ENCODE data around the gene DNAJC7.
"Not testable (repeated sequence)": the region's sequence is repeated elsewhere in the genome, so short reads cannot be mapped to it uniquely, and the experiment has no call there.

Gene DNAJC7

DNA sequence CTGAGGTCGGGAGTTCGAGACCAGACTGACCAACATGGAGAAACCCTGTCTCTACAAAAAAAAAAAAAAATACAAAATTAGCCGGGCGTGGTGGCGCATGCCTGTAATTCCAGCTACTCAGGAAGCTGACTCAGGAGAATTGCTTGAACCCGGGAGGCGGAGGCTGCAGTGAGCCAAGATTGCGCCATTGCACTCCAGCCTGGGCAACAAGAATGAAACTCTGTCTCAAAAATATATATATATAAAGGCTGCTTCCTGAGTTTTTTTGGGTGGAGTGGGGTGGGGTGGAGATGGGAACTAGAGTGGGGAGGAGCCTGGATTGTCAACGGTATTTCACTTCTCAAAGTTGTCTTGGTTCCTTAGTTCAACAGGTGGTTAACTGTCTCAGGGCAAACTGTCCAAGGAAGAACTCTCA is 7.0 kb downstream of the DNAJC7 start:
- not testable (repeated sequence) for DNase-seq

DNA sequence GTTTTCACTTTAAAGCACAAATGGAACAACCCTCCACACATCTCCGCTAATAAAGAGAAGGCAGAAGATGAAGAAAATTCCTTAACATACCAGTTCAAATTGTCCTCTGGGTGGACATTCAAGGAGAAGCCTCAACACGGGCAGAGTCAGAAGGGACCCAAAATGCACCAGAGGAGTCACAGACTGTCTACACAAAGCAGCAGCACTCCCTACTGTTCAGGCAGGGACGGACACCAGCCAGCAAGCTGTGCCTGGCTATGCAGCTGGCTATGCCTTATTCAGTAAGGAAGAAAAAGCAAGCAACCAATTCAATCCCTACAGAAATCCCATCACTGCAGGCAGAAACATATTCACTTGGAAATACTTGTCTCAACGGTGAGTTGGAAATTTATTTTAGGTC is 8.1 kb downstream of the DNAJC7 start:
- no peak for DNase-seq

DNA sequence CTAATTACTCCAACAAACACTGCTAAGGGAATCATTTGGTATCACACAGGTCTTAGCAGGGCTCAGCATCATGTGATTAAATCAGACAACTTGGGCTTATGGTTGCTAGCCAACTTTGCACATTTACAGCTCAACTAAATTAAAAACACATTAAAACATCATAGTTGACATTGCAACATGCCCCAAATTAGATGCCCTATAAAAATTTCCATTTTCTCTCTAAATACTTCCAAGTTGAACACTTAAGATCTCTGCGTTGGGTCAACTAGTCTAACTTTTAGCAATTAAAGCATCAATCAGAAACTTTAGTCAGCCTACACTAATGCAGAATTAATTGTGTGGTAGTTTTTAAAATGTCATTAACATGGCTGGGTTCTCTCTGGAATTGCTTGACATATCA is 12.1 kb downstream of the DNAJC7 start:
- no peak for DNase-seq

DNA sequence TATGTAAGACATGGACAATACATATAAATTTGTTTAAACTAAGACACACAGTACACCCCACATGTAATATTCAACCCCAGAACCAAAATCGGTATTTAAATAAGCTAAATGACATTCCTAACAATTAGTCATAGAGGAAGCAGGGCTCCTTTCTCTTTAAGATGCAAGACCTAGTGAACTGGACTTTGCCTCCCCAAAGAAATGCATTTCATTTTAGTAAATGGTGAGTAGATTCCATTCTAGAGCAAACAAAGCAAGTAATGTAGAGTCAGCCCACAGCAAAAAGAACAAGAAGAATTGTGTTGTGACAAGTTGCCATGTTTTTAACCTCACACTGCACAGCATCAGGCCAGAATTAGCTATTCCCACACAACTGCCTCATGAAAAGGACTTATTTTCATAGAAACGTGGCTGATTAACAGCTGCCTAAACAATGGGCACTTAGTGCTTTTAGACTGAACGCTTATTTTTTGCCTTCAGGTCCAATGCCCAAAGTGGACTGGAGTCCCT is 14.4 kb downstream of the DNAJC7 start:
- no peak for DNase-seq

DNA sequence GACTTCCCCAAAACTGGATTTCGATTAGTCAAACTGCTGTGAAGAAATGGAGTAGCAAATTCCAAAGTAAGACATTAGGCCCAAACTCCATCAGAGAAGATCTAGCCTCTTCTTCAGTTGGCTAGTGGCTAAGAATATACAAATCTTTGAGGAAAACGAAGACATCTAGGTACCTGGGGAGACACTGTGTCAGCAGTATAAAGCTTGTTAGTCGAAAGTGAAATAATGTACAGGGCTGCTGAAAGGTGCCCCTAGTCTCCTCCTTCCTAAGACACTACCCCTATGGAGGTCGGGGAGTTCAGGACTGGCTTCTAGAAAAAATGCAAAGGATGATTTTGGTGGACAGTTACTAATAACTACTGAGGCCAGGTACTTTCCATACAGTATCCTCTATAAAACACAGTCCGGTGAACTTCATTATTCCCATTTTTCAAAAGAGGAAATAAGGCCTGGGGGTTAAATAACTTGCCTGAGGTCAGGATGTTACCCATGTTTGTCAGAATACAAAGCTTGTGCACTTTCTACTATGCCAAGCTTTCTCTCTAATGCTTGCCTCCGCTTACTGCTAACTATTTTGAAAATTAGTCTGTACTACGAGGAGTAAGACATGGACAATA is 15.0 kb downstream of the DNAJC7 start:
- DNase-seq: no peak

DNA sequence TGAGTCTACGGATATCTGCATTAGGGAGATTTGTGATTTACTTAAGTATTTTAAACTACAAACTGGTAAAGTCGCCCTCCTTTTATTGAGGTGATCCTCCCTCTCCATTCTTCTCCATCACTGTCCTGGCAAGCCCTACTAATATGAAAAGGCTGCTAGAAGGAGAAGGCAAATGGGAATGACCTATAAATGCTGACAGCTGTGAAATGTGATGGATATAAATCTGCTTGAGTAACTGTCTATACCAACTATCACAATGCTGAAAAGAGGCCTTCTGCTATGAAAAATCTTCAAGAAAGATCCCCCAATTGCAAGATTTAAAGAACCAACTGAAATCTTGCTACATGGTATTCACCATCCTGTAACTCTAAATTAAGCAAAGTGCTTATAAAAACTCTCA is 15.5 kb downstream of the DNAJC7 start:
- no peak for DNase-seq

DNA sequence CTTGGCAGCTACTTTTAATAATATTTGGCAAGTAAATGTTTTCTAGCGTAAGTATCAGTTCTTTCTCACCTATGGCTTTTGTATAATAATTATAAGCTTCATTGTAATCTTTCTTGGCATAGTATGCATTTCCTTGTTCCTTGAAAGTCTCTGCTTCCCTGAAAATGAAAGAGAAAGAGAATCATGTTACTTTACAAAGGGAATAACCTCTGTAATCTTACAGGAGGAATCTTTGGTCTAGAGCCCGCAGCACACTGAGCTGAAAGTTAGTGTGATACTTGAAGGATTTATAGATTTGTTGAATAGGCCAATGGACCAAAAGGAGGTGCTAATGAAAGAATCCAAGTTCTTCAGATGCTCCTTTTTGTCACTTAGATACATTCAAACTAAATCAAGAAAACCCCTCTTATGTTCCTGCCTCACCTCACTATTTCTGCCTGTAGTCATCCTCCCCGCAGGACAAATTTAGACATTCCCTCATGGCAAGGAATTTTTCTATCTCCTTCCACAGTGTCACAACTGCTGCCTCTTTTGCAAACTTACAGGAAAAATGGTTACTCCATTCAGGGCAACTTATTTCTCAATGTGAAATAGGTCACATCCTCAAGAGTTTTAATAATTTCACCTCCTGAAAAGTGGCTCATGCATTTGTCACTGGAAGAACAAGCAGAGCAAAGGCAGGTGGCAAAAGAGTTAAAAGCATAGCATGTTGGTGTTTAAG is 16.7 kb downstream of the DNAJC7 start:
- no peak for DNase-seq

DNA sequence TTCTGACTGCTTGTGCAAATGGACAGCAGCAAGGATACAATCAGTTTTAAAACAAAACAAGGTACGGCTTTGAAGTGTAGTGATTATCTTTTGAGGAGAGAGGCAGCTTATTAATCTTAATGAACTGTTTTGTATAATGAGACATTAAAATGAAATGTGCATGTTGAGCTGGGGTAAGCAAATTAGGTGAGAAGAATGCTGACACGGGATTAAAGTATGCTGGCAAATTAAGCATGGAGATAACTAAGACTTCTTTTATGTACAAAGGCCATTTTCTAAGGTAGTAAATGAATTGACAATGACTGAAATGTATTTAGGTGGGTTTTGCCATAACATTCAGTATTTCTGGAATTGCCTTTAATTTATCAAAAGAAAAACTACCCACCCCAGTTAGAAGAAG is 18.7 kb downstream of the DNAJC7 start:
- no peak for DNase-seq

DNA sequence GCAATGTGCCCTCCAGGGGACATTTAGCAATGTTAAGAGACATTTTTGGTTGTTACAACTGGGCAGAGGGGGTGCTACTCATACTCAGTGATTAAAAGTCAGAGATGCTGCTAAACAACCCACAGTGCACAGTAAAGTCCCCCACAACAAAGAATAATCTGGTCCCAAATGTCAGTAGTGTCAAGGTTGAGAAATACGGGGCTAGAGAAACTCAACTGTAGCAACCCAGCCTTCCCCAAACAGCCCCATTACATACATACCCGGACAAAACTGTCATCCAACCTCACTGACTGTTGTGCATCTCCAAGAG is 20.4 kb downstream of the DNAJC7 start:
- no peak for DNase-seq

DNA sequence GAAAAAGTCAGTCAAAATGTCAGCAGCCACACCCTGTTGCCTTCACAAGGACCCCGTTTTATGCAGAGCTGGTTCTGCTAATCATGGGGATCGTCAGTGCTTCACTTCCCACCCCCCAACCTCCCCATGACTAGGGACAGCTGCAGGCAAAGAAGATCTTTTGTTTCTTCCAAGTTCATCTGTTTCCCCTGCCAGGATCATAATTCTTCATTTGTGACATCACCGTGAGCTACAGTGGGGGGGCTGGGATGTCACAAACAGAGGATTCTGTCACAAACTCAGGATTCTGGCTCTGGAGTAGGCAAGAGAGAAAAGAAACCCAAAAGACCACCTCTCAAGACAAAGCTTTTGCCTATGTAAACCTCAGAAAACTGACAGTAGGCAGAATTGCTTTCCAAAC is 24.7 kb downstream of the DNAJC7 start:
- DNase-seq: no peak

DNA sequence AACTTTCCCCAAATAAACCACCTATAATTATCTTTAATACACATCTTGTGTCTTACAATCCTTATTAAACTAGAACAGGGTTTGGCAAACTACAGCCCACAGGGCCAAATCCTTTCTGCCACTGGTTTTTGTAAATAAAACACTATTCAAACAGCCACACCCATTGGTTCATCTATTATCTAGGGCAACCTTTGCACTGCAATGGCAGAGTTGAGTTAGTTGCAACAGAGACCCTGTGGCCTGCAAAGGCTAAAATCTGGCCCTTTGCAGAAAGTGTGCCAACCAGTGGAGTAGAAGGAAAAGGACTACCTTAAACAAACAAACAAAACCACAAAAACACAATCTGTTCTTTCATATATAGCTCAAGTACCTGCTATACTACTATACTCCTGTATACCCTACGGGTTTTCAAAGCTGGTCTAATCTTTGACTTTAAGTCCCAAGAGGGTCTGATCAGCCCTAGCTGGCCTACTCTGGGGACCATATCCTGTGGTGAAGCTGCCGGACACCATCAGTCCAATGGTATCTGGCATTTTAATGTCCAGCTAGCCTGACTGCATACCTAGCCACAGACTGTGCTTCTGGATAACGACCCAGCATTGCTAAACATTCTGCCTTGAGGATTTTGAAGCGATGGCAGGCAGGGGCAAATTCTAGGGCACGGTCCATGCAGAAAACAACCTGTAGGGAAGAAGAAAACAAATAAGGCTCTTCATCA is 27.4 kb downstream of the DNAJC7 start:
- DNase-seq: no peak

DNA sequence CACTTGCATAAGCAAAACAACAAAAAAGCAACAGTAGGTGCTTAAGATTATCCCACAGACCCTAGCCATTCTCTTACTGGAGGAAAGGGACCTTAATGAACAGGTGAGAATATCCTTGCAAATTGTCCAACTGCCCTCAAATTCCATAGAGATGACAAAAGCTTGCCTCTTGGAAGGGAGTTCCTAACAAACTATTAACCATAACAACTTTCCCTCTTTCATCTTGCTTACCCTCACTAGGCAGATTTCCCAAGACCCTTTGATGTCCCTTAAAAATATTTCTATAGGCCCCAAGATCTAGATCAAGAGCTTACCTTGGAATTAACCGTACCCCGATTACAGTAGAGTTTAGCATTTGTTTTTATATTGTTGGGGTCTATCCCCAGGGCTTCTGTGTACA is 28.8 kb downstream of the DNAJC7 start:
- no peak for DNase-seq

DNA sequence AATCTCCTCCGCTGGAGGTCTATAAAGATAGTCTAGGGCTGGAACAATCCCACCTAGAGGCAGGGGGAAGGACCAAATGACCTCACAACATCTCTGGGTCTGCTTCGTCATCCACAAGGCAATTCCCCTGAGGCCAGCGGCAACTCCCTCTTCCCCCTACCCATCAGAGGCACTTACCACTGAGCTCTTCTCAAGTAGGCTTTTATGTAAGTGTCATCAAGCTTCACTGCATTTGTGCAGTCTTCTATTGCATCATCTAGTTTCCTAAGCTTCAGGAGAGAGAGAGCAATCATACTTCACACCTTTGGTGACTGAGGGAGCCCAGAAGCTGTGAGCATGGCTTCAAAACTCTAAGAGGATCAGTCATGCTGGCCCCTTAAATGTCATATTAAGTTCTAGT is 29.6 kb downstream of the DNAJC7 start:
- DNase-seq: no peak

DNA sequence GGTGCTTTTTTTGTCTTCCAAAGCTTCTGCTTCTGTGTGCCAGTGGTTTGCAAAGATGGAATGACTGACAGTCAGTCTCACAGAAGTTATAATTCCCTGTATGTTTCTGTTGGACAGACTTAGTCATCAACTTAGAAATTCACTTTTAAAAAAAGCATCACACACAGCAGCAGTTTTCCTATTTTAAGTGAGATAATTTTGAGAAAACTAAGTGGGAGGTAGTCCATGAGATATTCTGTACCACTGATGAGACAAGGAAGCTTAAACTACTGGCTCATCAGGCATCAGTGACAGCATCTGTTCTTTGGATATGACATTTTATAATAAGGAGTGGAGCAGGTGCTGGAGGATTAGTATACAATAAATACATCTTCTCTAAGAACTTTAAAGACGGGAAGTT is 30.6 kb downstream of the DNAJC7 start:
- DNase-seq: no peak

DNA sequence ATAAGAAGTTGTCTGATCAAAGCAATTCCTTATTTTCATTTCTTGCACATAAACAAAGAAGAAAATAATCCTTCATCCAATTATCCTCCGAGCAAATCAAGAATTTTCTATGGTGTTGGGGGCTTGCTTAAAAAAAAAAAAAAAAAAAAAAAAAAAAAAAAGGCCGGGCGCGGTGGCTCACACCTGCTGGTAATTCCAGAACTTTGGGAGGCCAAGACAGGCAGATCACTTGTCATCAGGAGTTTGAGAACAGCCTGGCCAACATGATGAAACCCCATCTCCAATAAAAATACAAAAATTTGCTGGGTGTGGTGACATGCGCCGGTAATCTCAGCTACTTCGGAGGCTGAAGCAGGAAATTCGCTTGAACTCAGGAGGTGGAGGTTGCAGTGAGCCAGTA is 31.3 kb downstream of the DNAJC7 start:
- no peak for DNase-seq

DNA sequence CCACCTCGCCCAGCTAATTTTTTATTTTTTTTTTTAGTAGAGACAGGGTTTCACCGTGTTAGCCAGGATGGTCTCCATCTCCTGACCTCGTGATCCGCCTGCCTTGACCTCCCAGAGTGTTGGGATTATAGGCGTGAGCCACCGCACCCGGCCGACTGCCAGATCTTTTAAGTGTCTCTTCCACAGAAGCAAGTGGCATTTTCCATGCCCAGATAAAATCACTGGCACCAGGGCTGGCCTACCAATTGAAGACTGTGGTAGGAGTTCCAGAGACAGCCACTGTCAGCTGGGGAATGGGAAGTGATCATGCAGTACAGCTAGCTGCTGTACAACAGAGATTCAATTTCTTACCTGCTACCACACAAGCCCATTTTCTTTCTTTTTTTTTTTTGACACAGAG is 32.8 kb downstream of the DNAJC7 start:
- DNase-seq: no peak

DNA sequence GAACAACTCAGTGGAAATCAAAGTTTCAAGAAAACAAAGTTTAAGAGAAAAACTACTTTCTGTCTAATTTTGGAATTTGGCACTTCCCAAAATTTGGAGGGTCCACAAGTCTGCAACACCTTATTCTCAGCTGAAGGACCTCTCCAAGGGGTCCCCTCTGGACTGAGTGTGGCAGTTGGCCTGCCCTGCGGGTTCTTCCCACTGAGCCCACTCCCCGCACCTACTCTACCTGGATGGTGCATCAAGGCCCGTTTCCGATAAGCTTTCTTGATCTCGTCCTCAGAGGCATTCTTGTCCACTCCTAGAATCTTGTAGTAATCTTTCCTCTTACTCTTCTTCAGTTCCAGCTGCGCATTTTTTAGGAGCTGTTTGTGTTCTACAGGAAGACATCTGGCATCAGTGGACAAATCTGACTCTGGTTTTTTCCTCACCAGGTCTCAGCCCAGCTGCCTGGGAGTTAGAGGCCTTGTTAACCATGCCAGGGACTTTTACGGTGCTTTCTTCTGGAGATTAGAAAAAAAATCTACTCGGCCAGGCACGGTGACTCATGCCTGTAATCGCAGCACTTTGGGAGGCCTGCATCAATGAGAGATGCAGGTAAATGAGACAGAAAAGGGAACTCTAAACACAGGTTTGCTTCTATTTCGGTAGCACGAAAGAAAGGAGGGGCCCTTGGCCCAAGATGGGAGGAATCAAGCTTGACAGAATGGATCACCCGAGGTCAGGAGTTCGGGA is 35.0 kb downstream of the DNAJC7 start:
- no peak for DNase-seq

DNA sequence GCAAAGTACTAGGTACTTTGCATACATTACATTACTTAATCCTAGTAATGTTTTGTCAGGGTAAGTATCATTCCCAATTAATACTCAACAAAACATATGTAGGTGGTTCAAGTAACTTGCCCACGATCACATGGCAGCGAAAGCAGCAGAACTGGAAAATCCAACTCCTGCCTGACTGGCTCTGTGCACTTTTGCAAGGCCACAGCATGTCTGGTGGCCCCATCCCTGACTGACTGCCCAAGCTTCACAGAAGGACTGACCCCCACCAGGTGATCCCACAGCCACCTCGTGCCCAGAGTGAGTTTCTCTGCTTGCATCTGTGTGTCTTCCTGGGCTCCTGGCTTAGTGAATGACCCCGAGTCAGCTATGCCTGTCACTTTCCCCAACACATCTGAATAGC is 39.2 kb downstream of the DNAJC7 start:
- DNase-seq: no peak

DNA sequence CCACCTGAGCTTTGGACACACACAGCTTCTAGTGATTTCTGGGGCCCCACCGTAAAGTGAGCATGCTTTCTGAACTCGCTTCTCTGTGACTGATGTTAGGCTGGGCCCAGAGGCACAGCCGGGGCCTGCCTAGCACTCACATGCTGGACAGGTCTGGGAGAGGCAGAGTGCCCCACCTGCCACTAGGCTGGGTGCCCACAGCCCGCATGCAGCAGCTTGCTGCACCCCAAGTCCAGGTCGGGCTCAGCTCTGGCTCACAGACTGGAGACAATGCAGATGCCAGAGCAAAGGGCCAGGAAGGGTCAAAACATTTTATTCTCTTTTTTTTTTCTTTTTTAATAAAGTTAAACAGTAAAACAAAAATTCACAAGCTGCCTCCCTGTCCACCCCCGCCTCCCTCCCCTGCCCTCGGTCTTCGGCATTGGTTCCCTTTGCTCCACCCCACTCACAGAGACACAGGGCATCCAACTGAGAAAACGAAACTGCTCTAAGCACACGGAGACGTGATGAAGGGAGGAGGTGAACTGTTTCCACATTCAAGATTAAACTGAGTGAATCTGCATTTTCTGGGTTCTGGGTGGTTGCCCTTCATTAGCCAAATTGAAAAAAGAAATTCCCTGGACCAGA is 41.0 kb downstream of the DNAJC7 start:
- DNase-seq: no peak

DNA sequence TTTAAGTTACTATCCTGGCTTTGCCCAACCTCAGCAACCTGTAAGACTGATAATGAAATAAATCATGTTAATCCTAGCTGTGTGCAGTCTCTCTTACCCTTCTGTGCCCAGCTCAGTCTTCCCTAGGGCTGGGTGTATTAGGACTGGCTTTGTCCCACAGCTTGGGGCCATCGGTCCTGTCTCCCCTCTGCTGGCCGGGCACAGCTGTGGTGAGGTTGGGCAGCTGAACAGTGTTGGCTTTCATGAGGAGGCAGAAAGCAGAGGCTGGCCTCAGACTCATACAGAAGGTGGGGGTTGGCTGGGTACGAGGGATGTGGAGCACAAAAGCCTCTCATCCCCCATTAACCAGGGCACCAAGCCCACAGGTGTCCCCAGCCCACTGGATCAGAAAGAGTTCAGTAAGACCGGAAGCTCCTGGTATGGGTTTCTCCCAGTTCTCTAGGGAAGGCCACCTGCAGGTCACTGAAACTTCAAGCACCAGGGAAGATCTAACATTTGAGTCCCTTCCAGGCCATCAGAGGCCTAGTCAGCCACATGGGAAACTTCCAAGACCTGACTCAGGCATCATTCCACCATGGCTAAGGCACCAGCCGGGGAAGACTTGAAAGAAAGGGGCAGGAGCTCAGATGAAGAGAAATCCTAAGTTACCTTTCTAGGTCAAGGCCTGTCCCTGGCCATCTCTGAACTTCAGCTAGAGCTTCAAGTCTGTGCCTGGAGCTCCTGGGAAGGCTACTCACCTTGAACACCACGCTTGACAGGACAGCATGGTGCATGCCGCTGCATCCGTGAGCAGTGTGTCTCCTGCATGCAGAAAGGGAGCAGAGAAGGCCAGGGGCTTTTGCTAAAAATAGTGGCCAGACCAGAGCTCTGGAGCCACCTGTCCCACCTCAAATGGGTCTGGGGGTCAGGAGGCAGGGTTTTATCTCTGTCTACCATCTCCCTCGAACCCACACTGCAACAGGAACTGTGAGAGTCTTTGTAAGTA is 41.8 kb downstream of the DNAJC7 start:
- DNase-seq: no peak

DNA sequence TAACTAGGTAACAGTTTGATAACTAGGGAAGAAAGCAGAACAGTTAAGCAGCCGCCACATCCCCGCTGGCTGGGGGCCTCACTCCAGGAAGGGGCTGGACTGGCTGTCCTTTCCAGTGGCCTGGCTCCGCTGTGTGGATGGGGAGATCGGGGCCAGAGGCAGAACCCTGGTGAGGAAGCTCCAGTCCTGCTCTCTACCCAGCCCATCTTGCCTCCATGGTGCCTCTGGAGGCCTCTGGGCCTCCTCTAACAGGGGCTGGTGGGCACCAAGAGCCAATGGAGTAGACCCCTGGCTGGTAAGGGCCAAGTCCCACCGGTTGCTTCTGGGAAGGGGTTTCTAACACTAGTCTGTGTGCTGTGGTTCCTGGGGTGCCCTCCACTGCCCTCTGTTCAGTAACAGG is 42.6 kb downstream of the DNAJC7 start:
- DNase-seq: no peak

DNA sequence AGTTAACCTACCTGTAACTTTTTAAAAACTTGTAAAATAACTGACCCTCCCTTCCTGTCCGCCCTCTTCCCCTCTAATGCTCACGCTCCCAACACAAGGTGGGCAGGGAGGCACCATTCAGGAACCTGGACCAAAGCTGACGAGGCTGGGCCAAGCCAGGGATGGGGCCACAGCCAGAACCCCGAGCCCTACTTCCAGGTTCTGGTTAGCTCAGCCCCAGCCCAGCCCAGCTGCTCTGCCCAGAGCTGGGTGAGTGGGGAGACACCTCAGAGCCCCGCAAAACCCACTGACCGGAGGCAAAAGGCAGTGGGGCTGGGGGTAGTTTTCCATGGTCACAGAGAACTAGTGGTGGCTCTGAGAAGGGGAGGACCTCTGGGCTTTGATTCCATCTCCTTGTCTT is 43.2 kb downstream of the DNAJC7 start:
- no peak for DNase-seq
